Gastrocnemius medialis (tissue), 4 donors: Measurements from ENCODE around the gene CHST10. TPM values are rescaled to one million over a fixed set of nuclear protein-coding genes. Genes with fewer than 3 reads are reported as not detected.

Source experiments
- ATAC-seq, 2 donors: fragments of 150-250 bp; one replicate each; pipeline ENCODE4 v1.9.1; 2016
- DNase-seq, 2 donors: peaks; one replicate each; pipeline ENCODE4 v3.0.0-alpha.2; 2019
- H3K27ac ChIP-seq, 4 donors: fragments of 200-600 bp; sonication (generic); 1 replicate in 1 of 4; 2 replicates in 3 of 4; pipeline ENCODE4 v1.5.1; 2016 to 2018; ENCODE audit warnings: mild to moderate bottlenecking in 2 of 4, moderate library complexity in 1 of 4
- H3K27me3 ChIP-seq, 3 donors: fragments of 200-600 bp; sonication (generic) in 2 of 3; 1 replicate in 1 of 3; 2 replicates in 2 of 3; pipeline versions ENCODE4 v1.5.1 to v1.6.0; 2016 to 2019; ENCODE audit warnings: mild to moderate bottlenecking in 1 of 3, moderate library complexity in 1 of 3
- H3K36me3 ChIP-seq, 2 donors: fragments of 200-600 bp; sonication (generic) in 1 of 2; one replicate each; pipeline ENCODE4 v1.5.1; 2017 to 2018
- H3K4me1 ChIP-seq, 2 donors: fragments of 200-600 bp; sonication (generic) in 1 of 2; one replicate each; pipeline ENCODE4 v1.5.1; 2016 to 2017; ENCODE audit warnings: mild to moderate bottlenecking in 2 of 2
- H3K4me3 ChIP-seq, 4 donors: fragments of 200-600 bp; sonication (generic) in 3 of 4; 1 replicate in 1 of 4; 2 replicates in 3 of 4; pipeline ENCODE4 v1.5.1; 2016 to 2019; ENCODE audit warnings: mild to moderate bottlenecking in 2 of 4
- H3K9me3 ChIP-seq, 3 donors: fragments of 200-600 bp; sonication (generic) in 2 of 3; 1 replicate in 1 of 3; 2 replicates in 2 of 3; pipeline ENCODE4 v1.5.1; 2016 to 2019
- CTCF ChIP-seq, 5 experiments: fragments of 450-650 bp in 3 of 5; fragments of 200-600 bp in 2 of 5; sonication (generic) in 2 of 5; IDR thresholded peaks in 4 of 5; conservative IDR thresholded peaks in 1 of 5; 1 replicate in 4 of 5; 2 replicates in 1 of 5; pipeline ENCODE4 v1.5.1; 2016 to 2019; ENCODE audit warnings: antibody characterized with exemption in 5 of 5, mild to moderate bottlenecking in 3 of 5, moderate library complexity in 3 of 5
- POLR2A ChIP-seq, 2 donors: fragments of 450-650 bp; IDR thresholded peaks; one replicate each; pipeline ENCODE4 v1.6.1; 2017; ENCODE audit warnings: antibody characterized with exemption in 2 of 2, mild to moderate bottlenecking in 2 of 2, moderate library complexity in 2 of 2
- in situ Hi-C, 4 donors: fragments of 200-750 bp; cut with MboI; loops; one replicate each; pipeline versions ENCODE4 v1.15.0 to v1.8.0; 2017; ENCODE audit warnings: low sequenced_read_pairs in 4 of 4
- intact Hi-C: fragments of 100-400 bp; cut with DNase I; formaldehyde crosslinking; loops from one replicate; pipeline ENCODE4 v1.15.1; 2023; ENCODE audit warnings: low total_unique reads
- total RNA-seq, 4 donors: library from RNA; depleted of rRNA; stranded (reverse); fragments of >200 nt; gene quantifications; one replicate each; pipeline versions ENCODE4 v1.1.0 to v1.2.3, GENCODE V29; 2016

Gene CHST10
- total RNA-seq, 4 donors from 2014 or later, result 3.3 to 7.4 (median 5.5) TPM

GRCh38 chr2:100427111-100427510, 9.6 kb upstream of the CHST10 start:
- intact Hi-C loops (loop anchor here (5.0 kb wide), 1 partner anchor 135 kb away; the partner anchor contains the start of gene PDCL3), in situ Hi-C loops (no loop called here)
- H3K27ac ChIP-seq, result no peak overlapping the region
- H3K4me1 ChIP-seq, result no peaks in the 10 kb centered on the region
- DNase-seq (no peak), ATAC-seq (no peak)
- no peak overlapping the region for H3K4me3 ChIP-seq
- H3K27me3 ChIP-seq, result no peaks in the 10 kb centered on the region
- TF ChIP-seq POLR2A (IDR thresholded peaks at IDR 0.05), result no peak
- TF ChIP-seq CTCF (IDR thresholded peaks at IDR 0.05 in 4 of 5, conservative IDR thresholded peaks at IDR 0.05 in 1 of 5), result no peak
- H3K36me3 ChIP-seq, result no peaks in the 10 kb centered on the region
- H3K9me3 ChIP-seq, result no peaks in the 10 kb centered on the region

DNA sequence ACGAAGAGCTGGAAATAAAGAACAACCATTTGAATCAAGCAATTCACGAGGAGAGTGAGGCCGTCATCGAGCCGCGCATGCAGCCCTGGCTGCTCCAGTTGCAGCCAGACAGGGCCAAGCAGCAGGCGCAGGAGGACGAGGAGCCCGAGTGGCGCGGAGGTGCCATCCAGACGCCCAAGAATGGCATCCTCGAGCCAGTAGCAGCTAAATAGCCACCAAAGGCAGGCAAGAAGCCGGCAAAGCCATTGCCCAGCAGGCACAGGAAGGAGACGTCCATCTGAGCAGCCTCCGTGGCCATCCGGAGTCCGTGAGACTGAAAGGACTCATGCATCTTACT, 8.9 kb upstream of the CHST10 start:
- intact Hi-C loops, result loop anchor here (5.0 kb wide), 1 partner anchor 136 kb away; the partner anchor contains the start of gene PDCL3
- Histone ChIP-seq H3K4me1 (no peaks in the 10 kb centered on the region), H3K4me3 (no peak overlapping the region), H3K27me3 (no peaks in the 10 kb centered on the region), H3K9me3 (no peaks in the 10 kb centered on the region), H3K27ac (no peak overlapping the region), H3K36me3 (no peaks in the 10 kb centered on the region)
- ATAC-seq (no peak), DNase-seq (no peak)
- in situ Hi-C loops, result no loop called here
- no peak for TF ChIP-seq CTCF (IDR thresholded peaks at IDR 0.05 in 4 of 5, conservative IDR thresholded peaks at IDR 0.05 in 1 of 5)
- no peak for TF ChIP-seq POLR2A (IDR thresholded peaks at IDR 0.05)

GRCh38 chr2:100425573-100426383, 8.3 kb upstream of the CHST10 start:
- no peak for TF ChIP-seq CTCF (IDR thresholded peaks at IDR 0.05 in 4 of 5, conservative IDR thresholded peaks at IDR 0.05 in 1 of 5)

DNA sequence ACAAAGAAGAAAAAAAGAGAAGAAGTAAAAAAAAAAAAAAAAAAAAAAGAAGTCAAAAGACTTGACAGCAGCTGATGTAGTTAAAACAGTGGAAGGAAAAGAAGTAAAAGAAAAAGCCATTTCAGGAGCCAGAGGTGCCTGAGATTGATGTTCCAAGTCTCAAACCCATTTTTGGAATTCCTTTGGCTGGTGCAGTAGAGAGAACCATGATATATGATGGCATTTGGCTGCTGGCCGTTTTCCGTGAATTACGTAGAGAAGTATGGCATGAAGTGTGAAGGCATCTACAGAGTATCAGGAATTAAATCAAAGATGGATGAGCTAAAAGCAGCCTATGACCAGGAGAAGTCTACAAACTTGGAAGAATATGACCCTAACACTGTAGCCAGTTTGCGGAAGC, 7.6 kb upstream of the CHST10 start:
- Histone ChIP-seq H3K4me1 (no peaks in the 10 kb centered on the region), H3K27ac (no peak overlapping the region), H3K9me3 (no peaks in the 10 kb centered on the region), H3K36me3 (no peaks in the 10 kb centered on the region), H3K4me3 (no peak overlapping the region), H3K27me3 (no peaks in the 10 kb centered on the region)
- in situ Hi-C loops (no loop called here), intact Hi-C loops (loop anchor here (5.0 kb wide), 1 partner anchor 137 kb away; the partner anchor contains the start of gene PDCL3)
- TF ChIP-seq CTCF (IDR thresholded peaks at IDR 0.05 in 4 of 5, conservative IDR thresholded peaks at IDR 0.05 in 1 of 5), result no peak
- no peak for TF ChIP-seq POLR2A (IDR thresholded peaks at IDR 0.05)
- DNase-seq (no peak), ATAC-seq (no peak)

More at GRCh38 chr2:100425573-100426383, 8.3 kb upstream of the CHST10 start:
- Histone ChIP-seq H3K27ac (no peak overlapping the region), H3K4me3 (no peak overlapping the region), H3K9me3 (no peaks in the 10 kb centered on the region), H3K27me3 (no peaks in the 10 kb centered on the region), H3K36me3 (no peaks in the 10 kb centered on the region), H3K4me1 (no peaks in the 10 kb centered on the region)
- ATAC-seq (no peak), DNase-seq (no peak)
- in situ Hi-C loops, result no loop called here
- intact Hi-C loops, result loop anchor here (5.0 kb wide), 1 partner anchor 137 kb away; the partner anchor contains the start of gene PDCL3
